NK-92 treated with Interleukin-12 subunit alpha and Interleukin-12 subunit beta, amount 100 ng/mL, for 24 hours (cell line): ENCODE data around the gene TUBA4A.

ENCODE experiments used
- DNase-seq: peaks from one replicate; lab custom pipeline; 2025; lab: John Stamatoyannopoulos, UW

Gene TUBA4A

DNA sequence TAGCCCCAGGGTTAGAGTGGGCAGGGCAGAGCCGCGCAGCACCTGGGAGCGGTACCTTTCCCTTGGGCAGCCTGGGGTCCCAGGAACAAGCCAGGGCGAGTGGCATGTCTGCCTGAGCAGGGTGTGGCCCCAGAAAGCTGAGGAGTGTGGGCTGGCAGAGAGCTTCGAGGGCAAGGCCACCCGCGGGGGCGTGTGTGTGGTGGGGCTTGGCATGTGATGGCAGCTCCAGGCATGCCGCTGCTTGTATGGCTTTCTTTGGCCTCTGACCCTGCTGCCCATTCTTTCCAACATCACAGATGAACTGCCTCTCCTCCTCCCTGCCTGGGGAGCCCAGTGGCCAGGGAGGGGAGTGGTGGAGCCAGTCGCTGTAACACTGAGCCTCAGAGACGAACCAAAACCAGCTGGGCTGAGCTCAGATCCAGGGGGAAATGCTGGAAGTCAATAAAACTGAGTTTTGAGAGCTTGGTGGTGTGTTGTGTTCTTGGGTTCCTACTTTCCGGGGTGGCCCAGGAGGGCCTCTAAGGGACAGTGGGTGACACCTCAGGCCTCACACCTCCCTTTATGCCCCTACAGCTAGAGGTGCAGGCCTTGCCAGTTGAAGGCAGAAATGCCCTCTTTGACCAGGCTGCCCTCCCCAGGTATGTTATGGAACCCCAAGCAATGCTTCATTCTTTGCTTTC, 32.9 kb upstream of the TUBA4A start:
- no peak for DNase-seq

DNA sequence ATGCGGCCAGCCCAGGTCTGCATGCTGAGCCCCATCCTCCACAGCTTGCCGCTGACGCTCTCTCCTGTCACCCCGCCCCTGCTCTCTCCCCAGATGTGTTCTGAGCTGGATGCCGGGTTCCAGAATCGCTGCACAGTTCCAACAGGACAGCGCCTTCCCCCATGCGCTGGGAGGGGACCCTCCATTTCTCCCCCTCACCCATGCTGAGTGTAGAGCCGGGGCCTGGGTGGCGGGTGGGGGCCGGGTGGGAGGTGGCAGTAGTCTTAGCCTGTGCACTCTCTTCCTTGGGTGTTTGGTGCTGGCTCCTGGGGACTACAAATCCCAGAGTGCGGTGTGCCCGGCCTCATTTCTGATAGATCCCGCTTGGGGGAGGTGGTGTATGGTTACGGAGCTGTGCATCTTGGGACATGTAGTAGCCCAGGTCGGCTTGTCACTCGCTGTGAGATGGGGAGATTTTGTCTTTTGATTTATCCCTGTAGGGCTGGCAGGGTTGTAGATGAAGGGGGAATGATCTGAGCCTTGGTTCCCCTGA, 32.2 kb upstream of the TUBA4A start:
- DNase-seq = no peak

DNA sequence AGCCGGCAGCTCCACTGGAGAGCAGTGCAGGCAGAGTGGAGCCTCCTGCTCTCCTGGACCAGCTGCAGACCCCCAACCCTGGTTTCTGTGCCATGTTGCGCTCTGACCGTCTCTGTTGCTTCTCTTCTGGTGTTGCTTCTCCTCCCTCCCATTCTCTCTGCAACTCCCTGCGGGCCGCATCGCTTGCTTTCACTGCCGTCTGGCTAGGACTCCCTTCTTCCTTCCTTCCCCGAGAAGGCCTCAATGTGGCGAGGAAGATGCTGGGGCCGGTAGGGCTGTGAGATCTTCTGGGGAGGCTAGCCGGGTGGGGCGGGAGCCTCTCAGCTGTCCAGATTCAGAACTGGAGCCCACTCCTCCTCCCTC, 31.6 kb upstream of the TUBA4A start:
- DNase-seq = no peak

DNA sequence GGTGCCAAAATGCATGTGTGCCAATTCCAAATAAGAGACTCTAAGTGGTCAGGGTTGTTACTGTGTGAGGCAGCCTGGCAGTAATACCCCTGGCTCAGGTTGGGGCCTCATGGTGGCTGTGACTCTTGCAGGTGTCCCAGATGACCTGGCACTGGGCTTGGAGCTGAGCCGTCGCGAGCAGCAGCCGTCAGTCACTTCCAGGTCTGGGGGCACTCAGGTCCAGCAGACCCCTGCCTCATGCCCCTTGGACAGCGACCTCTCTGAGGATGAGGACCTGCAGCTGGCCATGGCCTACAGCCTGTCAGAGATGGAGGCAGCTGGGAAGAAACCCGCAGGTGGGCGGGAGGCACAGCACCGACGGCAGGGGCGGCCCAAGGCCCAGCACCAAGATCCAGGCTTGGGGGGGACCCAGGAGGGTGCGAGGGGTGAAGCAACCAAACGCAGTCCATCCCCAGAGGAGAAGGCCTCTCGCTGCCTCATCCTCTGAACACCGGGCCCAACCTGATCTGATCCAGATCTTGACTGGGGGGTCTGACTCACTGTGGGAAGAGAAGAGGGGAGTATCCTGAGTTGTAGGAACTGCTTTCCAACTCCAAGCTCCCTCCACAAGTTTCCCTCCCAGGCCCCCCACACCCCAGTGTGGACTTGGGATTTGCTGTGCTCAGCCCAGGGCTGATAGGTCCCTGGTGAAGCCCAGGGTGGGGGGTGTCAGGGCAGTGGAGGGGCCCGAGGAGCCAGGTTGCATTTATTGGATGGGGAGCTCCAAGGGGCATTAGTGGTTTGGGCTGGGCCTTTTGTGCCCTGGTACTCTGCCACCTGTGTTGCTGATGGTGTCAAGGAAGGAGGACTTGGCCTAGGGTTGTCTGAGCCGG, 31.0 kb upstream of the TUBA4A start:
- no peak for DNase-seq

DNA sequence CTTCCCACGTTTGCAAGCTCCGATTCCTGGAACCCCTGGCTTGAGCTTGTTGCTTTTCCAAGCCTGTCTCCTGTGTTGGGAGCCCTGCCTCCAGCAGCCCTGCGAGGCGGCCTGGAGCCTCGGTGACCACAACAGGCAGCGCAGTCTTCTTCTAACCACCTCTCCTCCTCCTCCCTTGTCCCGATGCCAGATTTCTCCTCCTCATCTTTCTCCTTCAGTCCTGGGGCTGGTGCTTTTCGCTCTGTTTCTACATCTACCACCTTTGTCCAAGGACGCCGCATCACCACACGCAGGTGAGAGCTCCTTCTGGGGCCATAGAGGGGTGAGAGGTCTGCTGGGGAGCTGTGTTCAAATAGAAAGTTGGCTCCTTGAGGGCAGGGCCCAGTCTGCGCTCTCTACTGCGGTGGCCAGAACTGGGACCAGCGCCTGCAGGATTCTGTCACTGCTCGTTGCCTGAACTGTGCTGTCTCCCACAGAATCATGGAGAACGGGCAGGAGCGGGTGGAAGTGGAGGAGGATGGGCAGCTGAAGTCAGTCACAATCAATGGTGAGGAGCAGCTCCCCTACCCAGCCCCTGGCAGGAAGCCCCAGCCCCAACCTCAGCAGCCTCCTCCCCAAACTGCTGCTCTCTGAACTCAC, 29.3 kb upstream of the TUBA4A start:
- DNase-seq = no peak

DNA sequence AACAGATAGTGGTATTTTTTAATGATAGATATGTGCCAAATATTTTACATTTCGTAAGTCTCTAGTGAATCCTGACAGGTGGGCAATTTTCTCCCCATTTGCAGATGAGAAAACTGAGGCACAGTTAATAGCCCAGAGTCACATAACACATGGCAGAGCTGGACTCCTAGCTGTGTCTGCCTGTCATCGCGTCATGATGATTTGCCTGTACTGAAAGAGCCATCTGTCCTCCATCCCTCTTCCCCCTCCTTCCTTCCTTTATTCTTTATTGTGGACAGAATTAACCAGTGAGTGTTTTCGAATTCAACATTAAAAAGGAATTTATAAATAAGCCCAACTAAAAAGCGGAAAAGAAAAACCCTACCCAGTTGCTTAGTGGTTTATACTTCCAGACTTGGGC, 28.7 kb upstream of the TUBA4A start:
- DNase-seq = no peak

DNA sequence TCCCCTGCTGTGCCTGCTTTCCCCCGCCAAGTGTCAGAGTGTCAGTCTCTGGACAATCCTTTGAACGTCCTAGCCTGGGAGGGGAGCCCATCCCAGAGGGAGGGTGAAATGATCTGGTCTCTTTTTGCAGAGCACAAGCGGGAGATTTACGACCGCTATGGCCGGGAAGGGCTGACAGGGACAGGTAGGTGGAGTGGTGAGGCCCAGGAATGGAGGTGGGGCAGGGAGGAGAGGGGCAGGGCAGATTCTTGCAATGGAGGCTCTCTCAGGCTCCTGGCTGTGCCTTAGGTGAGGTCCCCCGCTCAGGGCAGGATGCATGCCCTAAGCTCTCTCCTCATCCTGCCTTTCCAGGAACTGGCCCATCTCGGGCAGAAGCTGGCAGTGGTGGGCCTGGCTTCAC, 27.9 kb upstream of the TUBA4A start:
- DNase-seq = no peak

DNA sequence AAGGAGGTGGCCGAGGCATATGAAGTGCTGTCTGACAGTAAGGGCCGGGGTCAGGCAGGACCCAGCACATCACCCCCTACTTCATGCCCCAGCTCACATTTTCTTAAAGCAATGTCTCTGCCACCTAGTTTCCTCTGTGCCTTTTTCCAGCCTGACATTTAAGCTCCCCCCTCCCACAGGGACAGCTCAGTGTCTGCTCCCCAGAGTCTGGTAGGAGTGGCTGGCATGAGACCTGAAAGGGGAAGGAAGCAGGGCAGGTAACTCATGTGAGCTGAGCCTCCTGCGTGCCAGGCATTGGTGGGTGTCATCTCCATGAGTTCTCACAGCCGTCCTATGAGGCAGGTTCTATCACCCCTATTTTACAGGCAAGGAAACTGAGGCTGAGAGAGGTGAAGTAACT, 26.9 kb upstream of the TUBA4A start:
- no peak for DNase-seq

DNA sequence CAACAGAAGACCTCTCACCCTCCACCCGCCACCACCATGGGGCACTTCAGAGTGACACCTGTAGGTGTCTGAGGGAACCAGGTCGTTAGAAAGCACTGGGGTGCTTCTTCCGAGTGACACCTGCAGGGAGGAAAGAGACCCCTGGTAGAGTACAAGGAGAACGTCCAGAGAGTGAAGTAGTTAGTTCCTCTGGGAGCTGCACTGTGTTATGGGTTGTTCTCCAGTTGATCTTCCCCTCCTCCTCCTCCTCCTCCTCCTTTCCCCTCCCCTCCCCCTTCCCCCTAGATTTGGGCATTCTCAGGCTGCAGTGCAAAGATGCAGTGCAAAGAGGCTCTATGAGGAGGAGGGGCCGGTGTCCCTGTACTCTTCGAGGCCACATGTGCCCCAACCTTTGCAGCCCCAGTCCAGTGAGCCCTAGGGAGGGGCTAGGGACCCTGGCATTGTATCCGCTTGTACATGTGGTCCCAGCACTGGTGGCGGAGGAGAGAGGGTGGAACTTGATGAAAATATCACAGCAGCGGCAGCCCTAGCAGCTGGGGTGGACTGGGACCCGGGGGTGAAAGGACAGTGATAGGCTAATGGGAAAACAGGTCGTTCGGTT, 26.3 kb upstream of the TUBA4A start:
- no peak for DNase-seq

DNA sequence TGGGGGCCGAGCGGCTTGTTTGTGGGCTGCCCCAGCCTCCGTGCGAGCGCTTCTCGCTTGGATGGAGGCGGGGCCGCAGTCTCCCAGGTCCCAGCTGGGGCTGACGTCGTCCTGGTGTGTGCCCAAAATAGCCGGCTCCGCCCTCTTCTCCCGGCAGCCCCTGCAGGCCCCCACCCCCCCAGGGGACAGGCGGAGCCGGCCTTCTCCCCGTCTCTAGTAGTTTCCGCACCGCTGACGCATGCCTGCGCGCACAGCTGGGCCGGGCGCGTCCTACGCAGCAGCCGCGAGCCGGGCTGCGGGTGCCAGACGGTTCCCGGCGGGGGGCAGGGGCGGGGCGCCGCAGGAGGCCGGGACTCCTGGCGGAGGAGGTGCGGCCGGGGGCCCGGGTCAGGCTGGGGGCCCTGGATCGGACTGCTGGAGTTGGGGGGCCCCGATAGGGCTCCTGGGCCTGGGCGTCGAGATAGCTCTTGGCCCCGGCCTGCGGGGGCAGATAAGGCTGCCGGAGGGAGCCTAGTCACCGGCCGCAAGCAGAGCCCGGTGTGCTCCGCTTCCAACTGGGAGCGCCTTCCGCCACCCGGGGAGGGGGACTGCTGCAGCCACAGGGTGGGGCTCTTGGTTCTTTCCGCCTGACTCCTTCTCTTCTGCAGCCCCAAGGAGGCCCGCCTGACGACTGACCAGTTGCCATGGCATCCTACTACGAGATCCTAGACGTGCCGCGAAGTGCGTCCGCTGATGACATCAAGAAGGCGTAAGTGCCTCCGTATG, 25.6 kb upstream of the TUBA4A start, which contains the start of gene DNAJB2:
TSS of gene DNAJB2 (plus strand) at position 216 of the 765 bp plus-strand sequence. CDS start at position 684, 468 bp downstream.
- DNase-seq = peak; percentile 99

DNA sequence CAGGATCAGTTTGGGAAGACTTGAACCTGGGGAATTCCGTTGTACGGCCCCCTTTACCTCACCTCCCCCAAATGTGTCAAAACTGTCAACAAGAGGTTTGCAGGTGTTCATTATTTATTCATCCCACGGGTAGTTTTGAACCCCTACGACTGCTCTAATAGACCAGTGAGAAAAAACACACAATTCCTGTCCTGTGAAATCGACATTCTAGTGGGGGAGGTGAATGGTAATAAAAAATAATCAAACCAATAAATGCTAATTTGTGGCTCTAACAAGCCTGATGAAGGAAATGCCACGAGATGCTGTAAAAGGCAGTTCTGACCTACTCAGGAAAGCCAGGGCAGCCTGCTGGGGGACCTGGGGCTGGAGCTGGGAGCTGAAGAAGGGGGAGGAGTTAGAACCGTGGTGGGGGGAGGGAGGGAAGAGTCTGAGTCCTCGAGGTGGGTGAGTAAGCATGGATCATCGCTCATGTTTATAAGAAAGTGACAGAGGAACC, 25.0 kb upstream of the TUBA4A start:
- DNase-seq = no peak

DNA sequence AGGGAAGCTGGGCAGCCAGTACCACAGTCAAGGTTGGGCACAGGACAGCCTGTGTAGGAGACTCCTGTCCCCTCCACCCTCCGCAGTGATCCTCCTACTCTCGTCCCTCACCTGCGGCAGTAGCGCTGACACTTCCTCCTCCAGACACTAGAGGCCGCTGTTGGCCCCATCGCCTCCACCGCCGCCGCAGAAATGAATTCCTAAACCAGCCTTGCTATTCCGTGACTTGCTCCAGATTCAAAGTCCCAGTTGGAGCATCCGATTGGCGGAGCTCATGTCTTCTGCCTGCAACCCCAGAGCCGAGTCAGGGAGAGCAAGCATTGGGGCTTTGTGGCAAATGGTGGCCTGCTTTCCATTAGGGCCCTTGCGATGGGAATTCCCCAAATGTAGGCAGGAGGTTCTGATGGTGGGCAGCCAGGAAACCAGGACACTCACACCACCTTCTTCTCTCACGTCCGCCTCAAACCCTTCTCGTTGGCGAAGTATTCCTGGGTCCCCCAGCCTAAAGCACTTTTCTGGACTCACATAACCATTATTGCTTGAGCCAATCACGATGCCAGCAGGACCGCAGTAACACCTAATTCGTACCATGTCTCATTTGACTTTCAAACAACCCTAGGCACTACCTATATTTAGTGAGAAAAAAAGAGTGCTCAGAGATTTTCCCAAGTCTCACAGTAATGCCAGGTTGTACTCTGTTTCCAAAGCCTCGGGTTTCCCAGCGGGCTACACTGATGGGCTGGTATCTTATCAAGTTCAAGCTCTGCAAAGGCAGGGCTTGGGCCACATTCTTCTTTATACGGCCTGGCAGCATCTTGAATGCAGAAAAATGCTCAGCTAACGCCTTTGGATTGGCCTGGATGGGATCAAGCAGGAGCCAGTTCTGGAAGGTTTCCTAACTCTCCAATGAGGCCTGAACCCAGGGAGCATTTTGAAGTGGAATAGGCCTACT, 24.3 kb upstream of the TUBA4A start:
- peak; percentile 66 for DNase-seq

DNA sequence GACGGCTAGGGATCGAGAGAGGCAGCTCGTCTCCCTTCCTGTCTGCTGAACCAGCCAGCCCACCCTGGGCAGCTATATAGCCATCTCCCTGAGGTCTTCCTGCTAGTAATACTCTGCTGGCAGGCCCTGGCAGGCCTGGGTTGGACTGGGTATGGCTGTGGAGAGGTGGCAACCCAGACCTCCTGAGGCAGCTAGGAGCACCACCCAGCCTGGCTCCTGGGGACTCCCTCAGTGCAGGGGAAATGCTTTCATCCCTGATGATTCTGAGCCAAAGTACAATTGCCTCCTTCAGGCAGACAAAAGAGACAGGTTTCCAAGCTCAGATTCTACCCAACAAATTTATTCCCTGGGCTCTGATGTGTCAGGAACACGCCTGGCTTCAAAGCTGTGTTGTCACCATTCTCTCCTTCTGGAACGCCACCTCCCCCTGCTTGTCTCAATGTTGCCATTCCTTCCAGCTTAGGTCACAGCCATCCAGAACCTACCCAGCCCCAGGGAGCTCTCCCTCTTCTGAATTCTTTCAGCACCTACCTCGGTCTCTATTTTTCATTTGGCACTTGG, 20.7 kb upstream of the TUBA4A start:
- DNase-seq = no peak

DNA sequence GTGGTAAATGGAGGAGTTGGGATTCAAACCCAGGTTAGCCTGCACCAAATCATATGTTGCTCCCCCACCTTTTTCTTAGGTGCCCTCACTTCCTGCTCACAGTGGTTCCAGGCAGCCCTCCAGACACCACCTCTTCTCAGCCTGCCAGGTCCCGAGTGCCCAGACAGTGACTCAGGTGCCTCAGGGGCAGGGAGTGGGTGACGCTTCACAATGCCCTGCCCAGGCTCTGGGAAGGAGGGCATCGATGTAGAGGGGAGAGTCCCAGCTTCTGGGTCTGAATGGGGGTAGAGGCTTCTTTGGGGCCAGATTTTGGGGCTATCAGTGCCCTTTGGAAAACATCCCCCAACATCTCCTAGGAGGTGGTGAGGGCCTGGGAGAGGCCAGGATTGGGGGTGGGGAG, 20.2 kb upstream of the TUBA4A start:
- no peak for DNase-seq

DNA sequence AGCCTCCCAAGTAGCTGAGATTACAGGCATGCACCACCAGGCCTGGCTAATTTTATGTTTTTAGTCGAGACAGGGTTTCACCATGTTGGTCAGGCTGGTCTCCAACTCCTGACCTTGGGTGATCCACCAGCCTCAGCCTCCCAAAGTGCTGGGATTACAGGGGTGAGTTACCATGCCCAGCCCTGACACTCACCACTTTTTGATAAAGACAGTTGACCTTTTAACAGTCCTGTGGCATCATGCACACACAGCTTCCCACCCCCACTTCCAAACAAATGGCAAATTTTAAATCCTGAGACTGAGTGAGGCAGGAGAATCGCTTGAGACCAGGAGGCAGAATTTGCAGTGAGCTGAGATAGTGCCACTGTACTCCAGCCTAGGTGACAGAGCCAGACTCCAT, 19.3 kb upstream of the TUBA4A start:
- no peak for DNase-seq

DNA sequence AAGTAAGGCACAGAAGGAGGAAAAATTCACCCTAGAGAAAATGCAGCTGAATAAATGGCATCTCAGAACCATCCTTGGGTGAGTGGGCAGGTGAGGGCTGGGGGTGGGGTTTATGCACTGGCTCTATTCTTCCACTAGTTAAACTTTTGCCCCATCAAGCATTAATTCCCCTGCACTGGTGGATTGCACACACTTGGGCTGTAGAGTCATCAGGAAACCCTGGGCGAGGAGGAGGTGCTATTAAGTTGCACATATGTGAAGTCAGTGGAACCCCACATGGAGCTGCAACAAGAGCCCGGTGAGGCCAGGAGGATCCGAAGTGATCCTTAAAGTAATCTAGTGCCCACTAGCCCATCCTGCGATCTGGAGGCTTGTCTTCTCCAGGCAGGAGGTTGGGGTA, 18.6 kb upstream of the TUBA4A start:
- no peak for DNase-seq

DNA sequence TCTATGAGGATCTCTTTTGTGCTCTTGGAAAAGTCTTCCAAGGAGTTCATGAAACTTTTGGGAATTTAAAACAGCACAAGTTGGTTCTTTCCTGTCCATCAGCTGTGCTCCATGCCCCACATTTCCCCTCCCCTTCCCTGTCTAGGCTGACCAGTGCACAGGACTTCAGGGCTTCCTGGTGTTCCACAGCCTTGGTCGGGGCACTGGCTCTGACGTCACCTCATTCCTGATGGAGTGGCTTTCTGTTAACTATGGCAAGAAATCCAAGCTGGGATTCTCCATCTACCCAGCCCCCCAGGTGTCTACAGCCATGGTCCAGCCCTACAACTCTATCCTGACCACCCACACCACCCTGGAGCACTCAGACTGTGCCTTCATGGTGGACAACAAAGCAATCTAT, 17.3 kb upstream of the TUBA4A start:
- no peak for DNase-seq

DNA sequence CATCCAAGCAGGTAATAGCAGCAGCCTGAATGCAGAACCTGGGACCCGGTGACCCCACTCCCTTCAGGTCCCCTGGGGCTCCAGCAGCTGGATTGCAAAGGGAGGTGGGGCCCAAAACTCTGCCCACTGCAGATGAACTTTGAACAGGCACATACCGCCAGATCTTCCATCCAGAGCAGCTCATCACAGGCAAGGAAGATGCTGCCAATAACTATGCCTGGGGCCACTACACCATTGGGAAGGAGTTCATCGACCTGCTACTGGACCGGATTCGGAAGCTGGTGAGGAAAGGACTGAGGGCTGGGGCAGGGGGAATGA, 16.3 kb upstream of the TUBA4A start:
- no peak for DNase-seq

DNA sequence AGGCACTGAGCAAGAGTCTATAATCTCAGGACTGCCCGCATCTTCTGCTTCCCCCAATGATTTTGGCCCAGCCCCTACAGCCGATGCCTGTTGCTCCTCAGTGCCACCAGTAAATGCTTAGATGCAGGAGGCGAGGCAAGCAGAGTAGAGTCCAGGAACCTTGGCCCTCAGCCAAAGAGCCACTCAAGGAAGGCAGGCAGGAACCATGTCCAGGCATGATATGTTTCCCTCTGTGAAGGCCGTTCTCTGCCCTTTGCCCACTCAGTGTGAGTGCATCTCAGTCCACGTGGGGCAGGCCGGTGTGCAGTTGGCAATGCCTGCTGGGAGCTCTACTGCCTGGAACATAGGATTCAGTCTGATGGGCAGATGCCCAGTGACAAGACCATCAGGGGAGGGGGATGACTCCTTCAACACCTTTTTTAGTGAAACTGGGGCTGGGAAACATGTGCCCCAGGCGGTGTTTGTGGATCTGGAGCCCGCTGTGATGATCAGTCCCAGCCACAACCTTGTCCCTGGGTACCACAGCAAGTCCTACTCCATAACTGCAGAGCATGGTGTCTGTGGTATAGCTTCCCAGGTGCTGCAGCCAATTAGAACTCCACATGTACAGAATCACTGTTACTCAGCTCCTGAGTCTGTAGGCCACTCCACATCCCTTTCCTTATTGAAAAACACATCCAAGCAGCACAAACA, 15.8 kb upstream of the TUBA4A start:
- DNase-seq = no peak

DNA sequence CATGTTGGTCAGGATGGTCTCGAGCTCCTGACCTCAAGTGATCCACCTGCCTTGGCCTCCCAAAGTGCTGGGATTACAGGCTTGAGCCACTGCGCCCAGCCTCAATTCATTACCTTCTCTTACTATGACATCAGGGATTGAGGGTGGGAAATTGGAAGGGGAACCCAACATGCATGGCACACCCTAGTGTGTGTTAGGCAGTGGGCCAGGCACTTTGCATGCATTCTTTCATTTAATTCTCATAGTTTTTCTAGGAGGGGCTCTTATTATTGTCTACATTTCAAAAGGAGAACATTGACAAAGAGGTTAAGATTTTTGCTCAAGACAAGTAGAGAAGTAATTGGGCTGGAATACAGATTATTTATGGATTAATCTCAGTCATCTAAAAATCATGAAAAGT, 14.6 kb upstream of the TUBA4A start:
- no peak for DNase-seq
